ENCODE measurements around the gene CKB.

Gene CKB

DNA sequence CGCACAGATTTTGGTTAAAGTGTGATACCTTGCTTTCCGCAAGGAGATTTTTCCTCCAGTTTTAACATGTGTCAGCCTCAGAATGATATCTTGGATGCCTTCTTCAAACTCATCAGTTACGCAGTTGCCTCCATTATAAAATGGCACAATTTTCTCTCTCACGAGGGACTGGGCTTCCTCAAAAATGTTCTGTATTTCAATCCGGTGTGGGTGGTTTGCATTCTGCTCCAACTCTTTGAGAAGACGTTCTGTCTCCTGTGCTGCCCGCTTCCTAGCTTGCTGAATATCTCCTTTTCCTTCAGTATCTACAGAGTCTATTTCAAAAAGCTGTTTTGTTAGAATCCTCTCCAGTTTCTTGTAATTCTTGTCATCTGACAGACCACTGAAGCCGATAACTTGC lies 38.1 kb upstream of the CKB start:
- TF ChIP-seq TAF1 (IDR thresholded peaks at IDR 0.05; ENCODE audit: borderline replicate concordance, insufficient read depth, low read length) (no peak), FOXP2 (optimal IDR thresholded peaks at IDR 0.05; ENCODE audit: borderline replicate concordance, extremely low read depth, extremely low read length, insufficient read depth) (no peak), POLR2AphosphoS5 (IDR thresholded peaks at IDR 0.05; ENCODE audit: low read depth, low read length) (no peak), SIN3A (IDR thresholded peaks at IDR 0.05; ENCODE audit: borderline replicate concordance, insufficient read depth, low read length) (no peak)
- TF ChIP-seq, protein P1, sequence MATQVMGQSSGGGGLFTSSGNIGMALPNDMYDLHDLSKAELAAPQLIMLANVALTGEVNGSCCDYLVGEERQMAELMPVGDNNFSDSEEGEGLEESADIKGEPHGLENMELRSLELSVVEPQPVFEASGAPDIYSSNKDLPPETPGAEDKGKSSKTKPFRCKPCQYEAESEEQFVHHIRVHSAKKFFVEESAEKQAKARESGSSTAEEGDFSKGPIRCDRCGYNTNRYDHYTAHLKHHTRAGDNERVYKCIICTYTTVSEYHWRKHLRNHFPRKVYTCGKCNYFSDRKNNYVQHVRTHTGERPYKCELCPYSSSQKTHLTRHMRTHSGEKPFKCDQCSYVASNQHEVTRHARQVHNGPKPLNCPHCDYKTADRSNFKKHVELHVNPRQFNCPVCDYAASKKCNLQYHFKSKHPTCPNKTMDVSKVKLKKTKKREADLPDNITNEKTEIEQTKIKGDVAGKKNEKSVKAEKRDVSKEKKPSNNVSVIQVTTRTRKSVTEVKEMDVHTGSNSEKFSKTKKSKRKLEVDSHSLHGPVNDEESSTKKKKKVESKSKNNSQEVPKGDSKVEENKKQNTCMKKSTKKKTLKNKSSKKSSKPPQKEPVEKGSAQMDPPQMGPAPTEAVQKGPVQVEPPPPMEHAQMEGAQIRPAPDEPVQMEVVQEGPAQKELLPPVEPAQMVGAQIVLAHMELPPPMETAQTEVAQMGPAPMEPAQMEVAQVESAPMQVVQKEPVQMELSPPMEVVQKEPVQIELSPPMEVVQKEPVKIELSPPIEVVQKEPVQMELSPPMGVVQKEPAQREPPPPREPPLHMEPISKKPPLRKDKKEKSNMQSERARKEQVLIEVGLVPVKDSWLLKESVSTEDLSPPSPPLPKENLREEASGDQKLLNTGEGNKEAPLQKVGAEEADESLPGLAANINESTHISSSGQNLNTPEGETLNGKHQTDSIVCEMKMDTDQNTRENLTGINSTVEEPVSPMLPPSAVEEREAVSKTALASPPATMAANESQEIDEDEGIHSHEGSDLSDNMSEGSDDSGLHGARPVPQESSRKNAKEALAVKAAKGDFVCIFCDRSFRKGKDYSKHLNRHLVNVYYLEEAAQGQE (IDR thresholded peaks at IDR 0.05; ENCODE audit: insufficient read depth in 1 of 2, low read depth in 2 of 2, low read length in 2 of 2), result no peak

DNA sequence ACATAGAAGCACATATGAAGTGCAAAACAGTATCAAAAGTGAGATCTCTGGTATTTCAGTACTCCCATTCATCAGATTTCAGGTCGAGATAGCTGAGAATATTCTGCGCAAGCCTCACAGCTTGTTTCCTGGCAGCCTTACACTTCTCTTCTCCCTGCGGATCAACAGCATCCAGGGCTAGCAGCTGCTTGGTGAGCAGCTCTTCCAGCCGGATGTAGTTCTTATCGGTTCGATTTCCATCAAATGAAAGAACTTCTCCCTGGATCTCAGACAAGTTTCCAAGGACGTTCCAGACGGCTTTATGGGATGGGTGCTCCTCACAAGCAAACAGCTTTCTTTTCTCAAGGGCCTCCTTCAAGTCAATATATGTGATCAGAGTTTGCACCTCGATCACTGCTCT lies 37.1 kb upstream of the CKB start:
- TF ChIP-seq SIN3A (IDR thresholded peaks at IDR 0.05; ENCODE audit: borderline replicate concordance, insufficient read depth, low read length) (no peak), POLR2AphosphoS5 (IDR thresholded peaks at IDR 0.05; ENCODE audit: low read depth, low read length) (no peak), TAF1 (IDR thresholded peaks at IDR 0.05; ENCODE audit: borderline replicate concordance, insufficient read depth, low read length) (no peak), FOXP2 (optimal IDR thresholded peaks at IDR 0.05; ENCODE audit: borderline replicate concordance, extremely low read depth, extremely low read length, insufficient read depth) (no peak)
- TF ChIP-seq, protein P1 (IDR thresholded peaks at IDR 0.05; ENCODE audit: insufficient read depth in 1 of 2, low read depth in 2 of 2, low read length in 2 of 2), result no peak

DNA sequence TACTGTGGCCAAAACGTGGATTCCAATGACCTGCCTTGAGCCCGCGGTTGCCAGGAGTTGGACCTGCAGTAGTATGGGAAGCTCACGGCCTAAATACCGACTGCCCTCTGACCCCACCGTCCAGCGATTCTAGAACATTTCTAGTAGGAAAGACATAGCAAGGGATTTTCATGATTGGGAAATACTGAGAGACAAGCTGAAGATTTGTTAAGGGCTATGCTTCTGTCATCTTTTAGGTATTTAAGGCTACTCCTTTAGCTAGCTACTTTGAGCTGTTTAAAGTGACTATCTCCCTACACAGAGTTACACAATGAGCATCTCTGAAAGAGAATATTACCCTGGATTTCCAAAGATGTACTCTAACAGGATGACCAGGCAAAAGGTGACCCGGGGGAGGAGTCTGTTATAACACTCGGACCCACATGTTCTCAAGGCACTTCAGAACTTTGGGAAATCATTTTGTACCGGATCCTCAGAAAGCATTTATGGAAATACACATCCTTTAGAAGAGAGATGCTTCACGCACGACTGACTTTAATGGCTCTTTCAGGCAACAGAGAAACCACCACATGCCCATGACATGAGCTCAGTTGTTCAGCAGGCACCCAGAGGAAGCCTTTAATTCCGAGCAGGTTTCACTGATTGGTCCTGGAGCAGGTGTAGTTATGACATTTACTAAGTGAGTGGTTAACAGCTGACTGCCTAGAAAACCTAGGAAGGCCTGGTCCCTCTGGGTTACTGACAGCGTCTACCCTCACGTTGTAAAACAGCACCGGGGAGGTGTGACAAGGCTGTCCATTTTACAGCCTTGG lies 35.6 kb upstream of the CKB start:
- TF ChIP-seq POLR2AphosphoS5 (IDR thresholded peaks at IDR 0.05; ENCODE audit: low read depth, low read length) (no peak), FOXP2 (optimal IDR thresholded peaks at IDR 0.05; ENCODE audit: borderline replicate concordance, extremely low read depth, extremely low read length, insufficient read depth) (no peak), TAF1 (IDR thresholded peaks at IDR 0.05; ENCODE audit: borderline replicate concordance, insufficient read depth, low read length) (no peak), SIN3A (IDR thresholded peaks at IDR 0.05; ENCODE audit: borderline replicate concordance, insufficient read depth, low read length) (no peak)
- TF ChIP-seq, protein P1 (IDR thresholded peaks at IDR 0.05; ENCODE audit: insufficient read depth in 1 of 2, low read depth in 2 of 2, low read length in 2 of 2), result no peak

DNA sequence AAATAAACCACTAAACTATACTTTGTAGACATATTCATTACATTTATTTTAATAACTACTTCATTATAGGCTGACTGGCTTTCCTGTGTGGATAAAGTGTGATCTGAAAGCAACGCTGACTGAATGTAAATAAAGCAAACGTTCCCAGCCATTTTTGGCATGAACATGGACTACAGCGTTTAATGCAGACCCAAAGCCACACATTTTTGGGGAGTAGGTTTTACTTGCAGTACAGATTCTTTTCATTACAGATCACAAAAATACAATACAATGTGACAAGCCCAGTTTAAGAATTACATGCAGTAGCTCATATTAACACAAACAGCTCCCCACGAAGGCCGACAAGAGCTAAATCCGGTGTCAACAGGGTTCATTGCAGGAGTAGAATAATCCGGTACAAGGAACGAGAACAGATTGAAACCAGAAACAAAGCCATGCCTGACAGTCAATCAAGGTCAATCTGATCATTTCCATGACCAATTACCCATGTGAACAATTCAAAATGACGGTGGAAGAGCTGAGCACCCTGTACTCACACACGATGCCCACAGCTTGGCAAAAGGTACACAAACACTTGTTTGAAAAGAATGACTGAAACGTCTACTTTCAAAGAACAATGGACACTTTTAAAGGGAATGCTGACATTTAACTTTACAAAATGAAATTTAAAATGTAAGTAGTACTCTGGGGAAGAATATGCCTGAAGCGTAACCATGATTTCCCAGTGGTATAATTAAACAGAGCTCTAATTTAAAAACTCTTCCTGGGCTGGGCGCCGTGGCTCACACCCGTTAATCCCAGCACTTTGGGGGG lies 34.5 kb upstream of the CKB start:
- TF ChIP-seq POLR2AphosphoS5 (IDR thresholded peaks at IDR 0.05; ENCODE audit: low read depth, low read length) (no peak), FOXP2 (optimal IDR thresholded peaks at IDR 0.05; ENCODE audit: borderline replicate concordance, extremely low read depth, extremely low read length, insufficient read depth) (no peak), TAF1 (IDR thresholded peaks at IDR 0.05; ENCODE audit: borderline replicate concordance, insufficient read depth, low read length) (no peak), SIN3A (IDR thresholded peaks at IDR 0.05; ENCODE audit: borderline replicate concordance, insufficient read depth, low read length) (no peak)
- TF ChIP-seq, protein P1 (IDR thresholded peaks at IDR 0.05; ENCODE audit: insufficient read depth in 1 of 2, low read depth in 2 of 2, low read length in 2 of 2), result no peak
